Activated CD4-positive, alpha-beta T cell treated with anti-CD3 and anti-CD28 coated beads for 4 hours (primary cell): ENCODE measurements around the gene SF3B2.

Experiments used
- DNase-seq, 2 donors: peaks; one replicate each; pipeline ENCODE4 v3.0.0-alpha.2; 2020

Gene SF3B2

GRCh38 chr11:66050581-66051231 lies 1.5 kb upstream of the SF3B2 start:
- no peak for DNase-seq

- DNase-seq: no peak
These were observed 796 bp upstream of the SF3B2 start for GRCh38 chr11:66051371-66051765.

GRCh38 chr11:66052664-66052982 lies 459 bp downstream of the SF3B2 start:
- no peak for DNase-seq

GRCh38 chr11:66055021-66055420 lies 2.9 kb downstream of the SF3B2 start:
- DNase-seq: no peak

DNA sequence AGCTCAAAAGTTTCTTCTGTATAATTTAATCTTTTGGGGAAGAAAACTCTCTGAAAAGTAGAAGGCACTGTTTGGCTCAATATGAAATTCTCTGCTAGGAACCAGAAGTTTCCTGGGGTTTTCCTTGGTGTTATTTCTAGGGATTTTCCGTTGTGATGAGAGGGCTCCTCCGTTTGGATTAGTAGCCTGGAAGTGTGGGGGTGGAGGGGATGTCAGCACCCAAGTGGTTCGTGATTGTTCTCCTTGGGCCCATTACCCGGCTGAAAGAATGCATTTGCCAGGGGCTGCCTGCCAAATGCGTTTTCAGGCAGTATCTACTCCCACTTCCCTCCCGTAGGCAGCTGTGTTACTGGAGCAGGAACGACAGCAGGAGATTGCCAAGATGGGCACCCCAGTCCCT lies 4.3 kb downstream of the SF3B2 start:
- DNase-seq: no peak

GRCh38 chr11:66059966-66060680 lies 8.0 kb downstream of the SF3B2 start:
- no peak for DNase-seq

GRCh38 chr11:66061268-66061667 lies 9.1 kb downstream of the SF3B2 start:
- no peak for DNase-seq

DNA sequence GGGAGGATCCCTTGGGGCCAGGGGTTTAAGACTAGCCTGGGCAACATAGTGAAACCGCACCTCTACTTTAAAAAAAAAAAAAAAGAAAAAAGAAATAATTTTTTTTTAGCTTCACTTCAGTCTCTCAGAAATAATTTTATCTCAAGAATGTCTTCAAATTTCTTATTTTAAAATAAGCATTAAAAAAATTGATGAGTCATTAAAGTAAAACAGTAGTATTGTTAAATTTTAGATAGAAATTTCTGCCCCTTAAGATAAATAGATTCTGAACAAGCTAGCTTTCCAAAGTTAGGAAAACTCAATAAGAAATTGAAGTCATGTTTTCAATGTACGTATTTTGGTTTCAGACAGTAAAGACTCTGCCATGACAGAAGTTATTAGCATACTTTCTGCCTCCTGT lies 10.2 kb downstream of the SF3B2 start:
- DNase-seq: no peak

- DNase-seq: no peak
These were observed 11.7 kb downstream of the SF3B2 start for GRCh38 chr11:66063900-66064299.

DNA sequence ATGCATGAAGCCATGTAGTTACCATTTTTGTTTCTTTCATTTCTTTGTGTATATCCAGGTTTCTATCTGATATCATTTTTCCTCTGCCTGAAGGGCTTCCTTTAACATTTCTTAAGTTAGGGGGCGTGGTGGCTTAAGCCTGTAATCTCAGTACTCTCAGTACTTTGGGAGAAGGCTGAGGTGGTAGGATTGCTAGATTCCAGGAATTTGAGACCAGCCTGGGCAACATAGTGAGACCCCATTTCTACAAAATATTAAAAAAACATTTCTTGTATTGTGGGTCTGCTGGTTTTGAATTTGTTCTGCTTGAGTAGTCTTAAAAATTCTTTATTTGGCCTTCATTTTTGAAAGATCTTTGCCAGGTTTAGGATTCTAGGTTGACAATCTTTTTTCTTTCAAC lies 12.4 kb downstream of the SF3B2 start:
- no peak for DNase-seq

- no peak for DNase-seq
These were observed 14.6 kb downstream of the SF3B2 start for GRCh38 chr11:66066751-66067150.

- no peak for DNase-seq
These were observed 15.5 kb downstream of the SF3B2 start for GRCh38 chr11:66067640-66068039.

GRCh38 chr11:66068154-66068821 lies 16.1 kb downstream of the SF3B2 start:
- peak; percentile 73 to 81 for DNase-seq

GRCh38 chr11:66068923-66069714 lies 17.0 kb downstream of the SF3B2 start:
- DNase-seq: peak; percentile 38 to 40

GRCh38 chr11:66069715-66070603 lies 17.8 kb downstream of the SF3B2 start, which contains the start of gene PACS1:
PACS1 (plus strand) TSS chr11:66070272; CDS start chr11:66070487, 215 bp downstream.
- DNase-seq: peak; percentile 67 to 79

DNA sequence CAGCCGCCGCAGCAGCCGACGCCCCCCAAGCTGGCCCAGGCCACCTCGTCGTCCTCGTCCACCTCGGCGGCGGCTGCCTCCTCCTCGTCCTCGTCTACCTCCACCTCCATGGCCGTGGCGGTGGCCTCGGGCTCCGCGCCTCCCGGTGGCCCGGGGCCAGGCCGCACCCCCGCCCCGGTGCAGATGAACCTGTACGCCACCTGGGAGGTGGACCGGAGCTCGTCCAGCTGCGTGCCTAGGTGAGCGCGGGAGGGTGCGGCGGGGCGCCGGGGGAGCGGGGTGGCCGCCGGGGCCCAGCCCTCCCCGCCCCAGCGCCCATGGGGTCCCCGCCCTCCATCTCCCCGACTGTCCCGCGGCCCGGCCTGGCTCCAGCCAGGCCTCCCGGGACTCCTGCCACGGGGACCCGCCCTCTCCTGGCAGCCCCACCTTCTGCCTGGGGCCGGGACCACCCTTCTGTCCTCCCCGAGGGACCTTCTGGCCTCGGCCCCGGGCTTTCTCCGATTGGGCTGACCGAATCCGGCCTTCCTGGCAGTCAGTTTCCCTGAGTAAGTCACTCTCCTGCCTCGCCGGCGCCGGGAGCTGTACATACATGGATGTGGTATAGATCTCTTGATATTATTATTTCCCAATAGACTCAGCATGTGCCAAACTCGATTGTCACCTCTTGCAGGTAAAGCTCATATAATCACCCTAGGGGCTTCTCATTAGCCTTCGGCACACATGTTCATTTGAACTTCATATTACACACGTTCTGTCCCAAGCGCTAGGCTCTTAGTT lies 18.6 kb downstream of the SF3B2 start:
- DNase-seq: peak in 1 of 2 donors; percentile 31

GRCh38 chr11:66071381-66071801 lies 19.2 kb downstream of the SF3B2 start:
- no peak for DNase-seq

DNA sequence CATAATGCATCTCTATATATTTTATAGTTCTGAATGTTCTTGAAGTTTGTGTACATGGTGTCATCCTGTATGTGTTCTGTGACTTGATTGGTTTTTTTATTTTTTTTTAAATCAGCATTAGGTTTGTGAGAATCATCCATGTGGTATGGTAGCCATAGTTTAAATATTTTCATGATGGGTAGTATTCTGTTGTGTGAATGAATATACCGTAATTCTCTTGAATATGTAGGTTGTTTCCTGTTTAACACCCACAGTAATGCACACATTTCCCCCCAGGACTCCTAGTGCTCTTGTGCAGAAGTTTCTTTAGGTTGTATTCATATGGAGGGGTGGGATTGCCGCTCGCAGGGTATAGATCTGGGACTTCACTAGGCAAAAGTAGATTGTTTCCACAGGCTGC lies 19.9 kb downstream of the SF3B2 start:
- no peak for DNase-seq

DNA sequence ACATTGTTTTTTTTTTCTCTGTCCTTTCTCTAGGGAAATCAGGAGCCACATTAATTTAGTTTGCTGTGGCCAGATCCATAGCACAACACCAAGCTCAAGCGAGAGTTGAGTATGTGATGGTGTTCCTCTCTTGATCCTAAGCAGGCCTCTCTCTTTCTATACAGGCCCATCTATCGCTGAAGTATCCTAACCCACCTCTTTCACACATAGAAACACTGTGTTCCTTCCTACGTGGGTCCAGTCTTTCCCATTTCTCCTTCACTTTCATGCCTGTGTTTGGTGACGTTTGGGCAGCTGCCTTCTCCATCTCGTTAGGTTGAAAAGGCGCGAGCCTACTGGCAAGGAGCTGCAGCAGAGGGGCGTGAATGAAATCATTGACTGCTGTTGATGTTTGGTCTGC lies 20.4 kb downstream of the SF3B2 start:
- no peak for DNase-seq

DNA sequence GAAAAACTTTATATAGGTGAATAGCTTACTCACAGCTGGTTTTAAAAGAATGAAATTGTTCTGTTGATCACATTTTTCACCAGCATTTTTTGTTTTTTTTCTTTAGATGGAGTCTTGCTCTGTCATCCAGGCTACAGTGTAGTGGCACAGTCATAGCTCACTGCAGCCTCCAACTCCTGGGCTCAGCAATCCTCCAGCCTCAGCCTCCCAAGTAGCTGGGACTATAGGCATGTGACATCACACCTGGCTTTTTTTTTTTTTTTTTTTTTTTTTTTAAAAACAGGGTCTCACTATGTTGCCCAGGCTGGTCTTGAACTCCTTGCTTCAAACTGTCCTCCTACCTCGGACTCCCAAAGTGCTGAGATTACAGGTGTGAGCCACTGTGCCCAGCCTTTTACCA lies 21.5 kb downstream of the SF3B2 start:
- DNase-seq: no peak

DNA sequence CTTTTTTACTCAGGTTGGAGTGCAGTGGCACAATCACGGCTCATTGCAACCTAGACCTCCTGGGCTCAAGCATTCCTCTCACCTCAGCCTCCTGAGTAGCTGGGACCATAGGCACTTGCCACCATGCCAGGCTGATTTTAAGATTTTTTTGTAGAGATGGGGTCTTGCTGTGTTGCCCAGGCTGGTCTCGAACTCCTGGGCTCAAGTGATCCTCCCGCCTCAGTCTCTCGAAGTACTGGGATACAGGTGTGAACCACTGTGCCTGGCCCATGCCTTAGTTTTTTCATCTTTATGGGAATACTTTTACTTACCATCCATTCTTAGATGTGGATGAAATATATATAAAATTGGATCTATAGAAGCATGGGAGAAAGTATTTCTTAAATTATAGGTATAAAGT lies 23.1 kb downstream of the SF3B2 start:
- no peak for DNase-seq

DNA sequence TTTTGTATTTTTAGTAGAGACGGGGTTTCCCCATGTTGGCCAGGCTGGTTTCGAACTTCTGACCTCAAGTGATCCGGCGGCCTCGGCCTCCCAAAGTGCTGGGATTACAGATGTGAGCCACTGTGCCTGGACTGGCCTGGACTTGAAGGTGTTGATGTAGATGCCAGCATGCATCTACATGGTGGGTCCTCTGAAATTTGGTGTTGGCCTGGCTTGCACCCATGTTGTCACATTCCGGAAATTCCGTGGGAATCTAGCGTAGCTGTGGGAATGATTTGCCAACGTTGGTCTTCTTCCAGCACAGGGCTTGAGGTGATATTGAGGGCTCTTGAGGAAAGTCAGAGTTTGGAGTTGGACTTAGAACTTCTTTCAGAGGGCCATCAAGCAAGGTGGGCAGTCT lies 24.4 kb downstream of the SF3B2 start:
- no peak for DNase-seq
